ENCODE measurements around the gene IQGAP2. TPM values are rescaled to one million over a fixed set of nuclear protein-coding genes. Genes with fewer than 3 reads are reported as not detected.

The IQGAP2 gene
- total RNA-seq, 1 experiment from 2014 or later, result 13.4 TPM

GRCh38 chr5:76460104-76460503, 57.0 kb downstream of the IQGAP2 start:
- Mint-ChIP-seq H3K27me3 (ENCODE audit: unreplicated experiment) (no peaks in the 10 kb centered on the region), H3K36me3 (ENCODE audit: insufficient read depth, unreplicated experiment) (no peaks in the 10 kb centered on the region), H3K9me3 (ENCODE audit: low read depth, unreplicated experiment) (no peaks in the 10 kb centered on the region), H3K4me3 (ENCODE audit: low read depth, unreplicated experiment) (no peak overlapping the region), H3K4me1 (ENCODE audit: low read depth, unreplicated experiment) (peaks cover 37% of the 10 kb centered on the region), H3K27ac (ENCODE audit: unreplicated experiment) (no peak overlapping the region)
- no TSS peak for BruUV-seq (replicated peaks)
- intact Hi-C loops (cut with micrococcal nuclease; ENCODE audit: unreplicated experiment), result no loop called here
- no peak for TF ChIP-seq CTCF (IDR thresholded peaks at IDR 0.05; ENCODE audit: unreplicated experiment)
- CTCF ChIA-PET, result interaction anchor here (0.8 kb wide), 1 partner anchor 39 kb away, joined by 3 read pairs; no protein-coding TSS in a partner anchor
- no peak for DNase-seq

GRCh38 chr5:76462097-76462667, 59.1 kb downstream of the IQGAP2 start:
- DNase-seq, result no peak
- TF ChIP-seq CTCF (IDR thresholded peaks at IDR 0.05; ENCODE audit: unreplicated experiment), result no peak
- no peak overlapping the region for H3K27ac Mint-ChIP-seq (ENCODE audit: unreplicated experiment)
- CTCF ChIA-PET, result no interaction called here
- H3K4me3 Mint-ChIP-seq (ENCODE audit: low read depth, unreplicated experiment), result no peak overlapping the region
- no peaks in the 10 kb centered on the region for H3K27me3 Mint-ChIP-seq (ENCODE audit: unreplicated experiment)
- no peaks in the 10 kb centered on the region for H3K9me3 Mint-ChIP-seq (ENCODE audit: low read depth, unreplicated experiment)
- peaks cover 23% of the 10 kb centered on the region for H3K4me1 Mint-ChIP-seq (ENCODE audit: low read depth, unreplicated experiment)
- intact Hi-C loops (cut with micrococcal nuclease; ENCODE audit: unreplicated experiment), result no loop called here
- no peaks in the 10 kb centered on the region for H3K36me3 Mint-ChIP-seq (ENCODE audit: insufficient read depth, unreplicated experiment)
- BruUV-seq (replicated peaks), result no TSS peak

GRCh38 chr5:76467216-76467615, 64.1 kb downstream of the IQGAP2 start:
- Mint-ChIP-seq H3K4me3 (ENCODE audit: low read depth, unreplicated experiment) (no peak overlapping the region), H3K27ac (ENCODE audit: unreplicated experiment) (no peak overlapping the region)

GRCh38 chr5:76468635-76469425, 65.7 kb downstream of the IQGAP2 start:
- Mint-ChIP-seq H3K9me3 (ENCODE audit: low read depth, unreplicated experiment) (no peaks in the 10 kb centered on the region), H3K27ac (ENCODE audit: unreplicated experiment) (no peak overlapping the region), H3K27me3 (ENCODE audit: unreplicated experiment) (no peaks in the 10 kb centered on the region), H3K4me3 (ENCODE audit: low read depth, unreplicated experiment) (no peak overlapping the region), H3K4me1 (ENCODE audit: low read depth, unreplicated experiment) (no peaks in the 10 kb centered on the region), H3K36me3 (ENCODE audit: insufficient read depth, unreplicated experiment) (no peaks in the 10 kb centered on the region)
- intact Hi-C loops (cut with micrococcal nuclease; ENCODE audit: unreplicated experiment), result no loop called here
- CTCF ChIA-PET, result no interaction called here
- no peak for TF ChIP-seq CTCF (IDR thresholded peaks at IDR 0.05; ENCODE audit: unreplicated experiment)
- DNase-seq, result no peak
- no TSS peak for BruUV-seq (replicated peaks)

More at GRCh38 chr5:76467216-76467615, 64.1 kb downstream of the IQGAP2 start:
- no peaks in the 10 kb centered on the region for H3K36me3 Mint-ChIP-seq (ENCODE audit: insufficient read depth, unreplicated experiment)
- no peaks in the 10 kb centered on the region for H3K9me3 Mint-ChIP-seq (ENCODE audit: low read depth, unreplicated experiment)
- H3K4me1 Mint-ChIP-seq (ENCODE audit: low read depth, unreplicated experiment), result no peaks in the 10 kb centered on the region
- no peak for DNase-seq
- no TSS peak for BruUV-seq (replicated peaks)
- CTCF ChIA-PET, result interaction anchor here (0.8 kb wide), 1 partner anchor 60 kb away, joined by 3 read pairs; no protein-coding TSS in a partner anchor
- H3K27me3 Mint-ChIP-seq (ENCODE audit: unreplicated experiment), result no peaks in the 10 kb centered on the region
- no peak for TF ChIP-seq CTCF (IDR thresholded peaks at IDR 0.05; ENCODE audit: unreplicated experiment)
- intact Hi-C loops (cut with micrococcal nuclease; ENCODE audit: unreplicated experiment), result no loop called here

Measured in Calu3 (cell line).